ENCODE data around the gene TLCD1. TPM values are rescaled to one million over a fixed set of nuclear protein-coding genes. Genes with fewer than 3 reads are reported as not detected.

The TLCD1 gene
- total and polyA plus RNA-seq, 2 of the 8 experiments (the other 6 are each of a cell fraction or from before 2014, with no cell fraction given), result 40.7 to 128 TPM

GRCh38 chr17:28717578-28718332 is 8.3 kb downstream of the TLCD1 start, which contains the start of gene RAB34 (continued):
- TF ChIP-seq RAD21 (IDR thresholded peaks at IDR 0.05 in 1 of 2, conservative IDR thresholded peaks at IDR 0.05 in 1 of 2; ENCODE audit: low read depth in 2 of 2, low read length in 2 of 2) (peak in 1 of 2 experiments; percentile 12; a peak in 1 of 4 replicates), ATF2 (IDR thresholded peaks at IDR 0.05; ENCODE audit: low read length) (no peak), RBBP5 (IDR thresholded peaks at IDR 0.05; ENCODE audit: borderline replicate concordance, low read depth, low read length) (peak; percentile 77; the same call in 1 of the 2 replicates), HDAC2 (IDR thresholded peaks at IDR 0.05; ENCODE audit: borderline replicate concordance in 1 of 2, low read depth in 2 of 2, low read length in 2 of 2) (peak; percentile 22 to 77; a peak in 2 of 4 replicates), TCF12 (IDR thresholded peaks at IDR 0.05; ENCODE audit: low read depth, low read length) (0 out of 2 replicates have a peak, but pooled peaks have one; percentile 21), SP4 (IDR thresholded peaks at IDR 0.05; ENCODE audit: low read length) (no peak; the same call in 1 of the 2 replicates), CTBP2 (IDR thresholded peaks at IDR 0.05; ENCODE audit: borderline replicate concordance, insufficient read depth, insufficient read length, low read length) (no peak), RFX5 (IDR thresholded peaks at IDR 0.05; ENCODE audit: borderline replicate concordance, low read depth, low read length) (no peak), POLR2A (IDR thresholded peaks at IDR 0.05; ENCODE audit: control extremely low read depth in 1 of 2, low read depth in 2 of 2, low read length in 2 of 2) (peak; percentile 48 to 78), KDM1A (IDR thresholded peaks at IDR 0.05; ENCODE audit: borderline replicate concordance, low read length) (no peak), USF2 (IDR thresholded peaks at IDR 0.05; ENCODE audit: low read length) (no peak), BCL11A (IDR thresholded peaks at IDR 0.05; ENCODE audit: low read depth in 2 of 2, low read length in 2 of 2) (no peak), TAF1 (IDR thresholded peaks at IDR 0.05; ENCODE audit: low read depth, low read length) (peak; percentile 81), ASH2L (IDR thresholded peaks at IDR 0.05; ENCODE audit: low read length) (peak; percentile 83), MAFK (IDR thresholded peaks at IDR 0.05; ENCODE audit: low read depth, low read length) (no peak), SIN3A (conservative IDR thresholded peaks at IDR 0.05 in 1 of 2, IDR thresholded peaks at IDR 0.05 in 1 of 2; ENCODE audit: low read depth in 1 of 2, low read length in 2 of 2) (peak; percentile 25 to 49; a peak in 1 of 4 replicates), CBX8 (IDR thresholded peaks at IDR 0.05; ENCODE audit: borderline replicate concordance, low read depth, low read length) (no peak), EZH2 (IDR thresholded peaks at IDR 0.05; ENCODE audit: low read depth, low read length, severe bottlenecking) (no peak), CBX5 (IDR thresholded peaks at IDR 0.05; ENCODE audit: low read depth, low read length) (no peak)
